ENCODE measurements around the gene MAPK1. TPM values are rescaled to one million over a fixed set of nuclear protein-coding genes. Genes with fewer than 3 reads are reported as not detected.

Gene MAPK1
- total RNA-seq, 1 experiment from 2014 or later = 90.3 TPM

- Histone ChIP-seq H3K79me2 (ENCODE audit: insufficient read depth, low read length) (no peaks in the 10 kb centered on the region), H3K23ac (ENCODE audit: insufficient read length, low read depth, low read length) (no peak overlapping the region), H2BK12ac (ENCODE audit: insufficient read length, low read depth, low read length) (no peak overlapping the region), H2BK20ac (ENCODE audit: low read depth, low read length, poor library complexity, severe bottlenecking) (no peak overlapping the region), H2BK15ac (ENCODE audit: low read depth, low read length) (no peak overlapping the region), H2BK5ac (ENCODE audit: insufficient read length, low read length) (no peak overlapping the region), H2BK120ac (ENCODE audit: low read depth, low read length, poor library complexity, severe bottlenecking) (no peak overlapping the region), H4K8ac (replicated peaks; ENCODE audit: insufficient read length, low read depth, low read length) (no peak overlapping the region), H3K9me3 (ENCODE audit: control insufficient read depth, low read depth, low read length) (no peaks in the 10 kb centered on the region), H3K9ac (ENCODE audit: extremely low read depth, insufficient read length, low read length) (no peak overlapping the region), H3K18ac (ENCODE audit: insufficient read length, low read depth, low read length) (no peak overlapping the region), H3K56ac (ENCODE audit: insufficient read length, low read depth, low read length) (no peak overlapping the region), H2AFZ (ENCODE audit: low read length) (no peak overlapping the region), H3K27me3 (ENCODE audit: insufficient read depth, low read length) (no peaks in the 10 kb centered on the region), H3K4ac (ENCODE audit: low read depth, low read length) (no peak overlapping the region), H3K4me2 (ENCODE audit: insufficient read depth, insufficient read length, low read length) (no peak overlapping the region), H3K4me1 (ENCODE audit: insufficient read depth, low read length) (no peaks in the 10 kb centered on the region), H3T11ph (ENCODE audit: low read length) (no peak overlapping the region), H4K20me1 (ENCODE audit: control insufficient read depth, insufficient read depth, insufficient read length) (no peaks in the 10 kb centered on the region), H4K91ac (ENCODE audit: insufficient read length, low read depth, low read length) (no peak overlapping the region), H3K14ac (ENCODE audit: insufficient read depth, low read length) (no peak overlapping the region), H3K23me2 (ENCODE audit: insufficient read length, low read depth, low read length, poor library complexity, severe bottlenecking) (no peaks in the 10 kb centered on the region), H3K27ac (ENCODE audit: insufficient read length, low read depth, low read length) (no peak overlapping the region), H3K79me1 (ENCODE audit: insufficient read depth, low read depth, low read length, poor library complexity, severe bottlenecking) (no peaks in the 10 kb centered on the region), H2AK5ac (ENCODE audit: insufficient read length, low read length) (no peak overlapping the region), H4K5ac (ENCODE audit: insufficient read length, low read depth, low read length) (no peak overlapping the region)
- no peak for DNase-seq
- no CpG with 5 or more reads among the region's 10 CpGs for WGBS (ENCODE audit: extremely low coverage, insufficient read length, low lambda C conversion rate)
- TF ChIP-seq CTCF (conservative IDR thresholded peaks at IDR 0.05) = no peak
- no peak overlapping the region for H3K4me3 Mint-ChIP-seq
- peaks cover 3 to 6% of the 10 kb centered on the region in 2 experiments; a peak in 4 of 5 replicates for H3K9me3 Mint-ChIP-seq
- H3K4me1 Mint-ChIP-seq = no peaks in the 10 kb centered on the region
- H3K27me3 Mint-ChIP-seq (ENCODE audit: low read depth) = peaks cover 15% of the 10 kb centered on the region
- H3K27ac Mint-ChIP-seq = no peak overlapping the region
- H3K36me3 Mint-ChIP-seq (ENCODE audit: insufficient read depth in 1 of 3, low read depth in 3 of 3) = peaks cover 0 to 2% (median 0%) of the 10 kb centered on the region in 3 experiments; a peak in 1 of 7 replicates
Observed at GRCh38 chr22:21881841-21882753, 14.7 kb upstream of the MAPK1 start.

All from H9 (cell line).